Erythroblast (primary cell): ENCODE results near the gene FIBCD1.

Experiments used
- GATA1 ChIP-seq: IDR thresholded peaks from 2 replicates; pipeline ENCODE4 v1.6.1; 2011; ENCODE audit warnings: low read depth, mild to moderate bottlenecking, control low read depth, low read length, moderate library complexity
- POLR2A ChIP-seq: IDR thresholded peaks from 2 replicates; pipeline ENCODE4 v1.6.1; 2011; ENCODE audit warnings: mild to moderate bottlenecking, low read length

GRCh38 chr9:130942084-130942483, 3.0 kb upstream of the FIBCD1 start:
- TF ChIP-seq POLR2A (no peak), GATA1 (no peak)
